NCI-H146 (cell line): Measurements from ENCODE around the gene ADCK1.
"Not testable (repeated sequence)": the region's sequence is repeated elsewhere in the genome, so short reads cannot be mapped to it uniquely, and the experiment has no call there.

Experiments
- DNase-seq: peaks from one replicate; lab custom pipeline; 2025; lab: John Stamatoyannopoulos, UW

Gene ADCK1

DNA sequence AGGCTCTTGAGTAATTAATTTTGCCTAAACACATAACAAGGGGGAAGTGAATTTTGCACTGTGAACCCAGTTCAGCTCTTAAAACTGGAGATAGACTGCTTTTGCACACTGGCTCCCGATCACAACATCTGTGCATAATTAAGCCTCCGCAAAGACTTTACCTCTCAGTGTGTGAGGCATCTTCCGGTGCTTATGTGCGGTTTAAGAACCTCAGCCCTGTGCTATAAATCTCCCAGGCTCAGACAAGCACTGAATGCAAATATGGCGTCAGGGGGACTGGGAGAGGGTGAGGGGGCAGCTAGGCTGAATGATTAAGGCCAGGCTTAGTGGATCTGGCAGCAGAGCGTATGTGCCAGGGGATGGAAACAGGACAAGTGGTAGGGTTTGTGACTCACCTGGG is 103.3 kb downstream of the ADCK1 start:
- no peak for DNase-seq

DNA sequence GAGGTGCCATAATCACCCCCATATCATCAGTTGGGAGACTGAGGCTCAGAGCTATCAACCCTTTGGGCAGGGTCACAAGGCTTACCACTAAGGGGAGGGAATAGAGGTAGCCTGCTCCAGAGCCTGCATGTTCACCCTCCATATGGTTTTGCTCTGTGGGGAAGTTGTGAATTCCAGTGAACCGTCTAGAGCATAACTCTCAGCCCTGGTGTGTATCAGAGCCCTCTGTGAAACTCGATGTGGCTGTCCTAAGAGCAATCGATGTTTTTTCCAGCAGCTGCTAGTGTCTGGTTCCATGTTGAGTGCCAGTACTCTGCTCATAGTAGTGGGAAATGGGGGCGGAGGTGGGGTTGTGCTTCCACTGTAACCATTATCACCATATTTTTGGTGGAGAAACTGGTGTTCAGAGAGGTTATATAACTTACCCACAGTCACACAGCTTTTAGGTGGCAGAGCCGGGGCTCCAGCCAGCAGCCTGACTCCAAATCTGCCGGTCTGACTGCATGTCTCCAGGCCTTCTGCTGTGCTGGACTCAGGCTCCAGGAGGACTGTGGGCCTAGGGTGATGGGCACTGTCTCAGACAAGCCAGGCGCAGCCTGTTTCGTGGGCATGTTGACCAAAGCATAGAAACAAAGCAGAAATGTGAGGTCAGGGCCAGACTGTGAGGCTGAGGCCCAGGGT is 104.2 kb downstream of the ADCK1 start:
- no peak for DNase-seq

DNA sequence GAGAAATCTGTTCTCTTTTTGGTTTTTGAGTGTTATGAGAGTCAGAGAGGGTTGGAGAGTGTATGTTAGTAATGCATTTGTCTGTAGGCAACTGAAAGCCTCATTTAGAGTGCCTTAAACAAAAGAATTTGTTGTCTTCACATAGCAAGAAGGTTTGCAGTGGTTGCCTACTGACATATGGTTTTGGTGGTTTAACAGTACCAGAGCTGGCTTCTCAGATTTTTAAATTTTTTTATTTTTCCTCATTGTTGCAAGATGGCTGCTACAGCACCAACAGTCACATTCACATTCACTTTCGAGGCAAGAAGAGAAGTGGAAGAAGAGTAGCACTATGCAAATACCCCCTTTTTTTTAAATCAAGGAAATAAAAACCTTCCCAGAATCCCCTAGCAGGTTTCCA is 106.5 kb downstream of the ADCK1 start:
- DNase-seq, result no peak

DNA sequence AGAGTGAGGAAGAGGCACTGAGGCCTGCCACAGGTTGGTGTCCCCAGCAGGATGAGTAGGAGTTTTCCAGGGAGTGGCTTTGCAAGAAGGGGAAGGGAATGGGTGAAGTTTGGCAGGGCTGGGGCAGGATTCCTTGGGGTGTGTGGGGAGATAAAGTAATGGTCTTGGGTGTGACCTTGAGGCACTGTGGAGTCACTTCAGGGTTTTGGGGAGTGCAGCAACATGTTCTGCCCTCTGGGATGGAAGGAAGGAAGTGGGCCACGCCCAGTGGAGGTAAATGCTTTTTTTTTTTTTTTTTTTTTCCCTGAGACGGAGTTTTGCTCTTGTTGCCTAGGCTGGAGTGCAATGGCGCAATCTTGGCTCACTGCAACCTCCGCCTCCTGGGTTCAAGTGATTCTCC is 108.9 kb downstream of the ADCK1 start:
- no peak for DNase-seq

DNA sequence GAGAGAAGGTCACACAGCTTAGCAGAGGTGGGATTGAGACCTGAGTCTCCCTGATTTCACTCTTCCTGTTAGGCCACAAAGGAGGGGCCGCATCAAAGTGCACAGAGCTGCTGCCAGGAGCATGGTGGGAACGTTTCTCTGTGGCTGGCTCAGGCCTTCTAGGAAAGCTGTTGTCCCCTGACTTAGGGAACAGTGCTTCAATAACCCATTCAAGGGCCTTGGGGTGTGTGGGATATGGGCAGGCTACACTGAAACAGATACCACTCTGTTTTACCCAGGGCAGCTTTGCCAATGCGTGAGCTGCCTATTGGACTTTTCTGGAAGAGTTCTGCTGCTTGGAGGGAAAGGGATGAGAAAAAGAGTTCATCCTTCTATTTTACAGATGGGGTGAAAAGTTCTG is 110.0 kb downstream of the ADCK1 start:
- DNase-seq, result no peak

DNA sequence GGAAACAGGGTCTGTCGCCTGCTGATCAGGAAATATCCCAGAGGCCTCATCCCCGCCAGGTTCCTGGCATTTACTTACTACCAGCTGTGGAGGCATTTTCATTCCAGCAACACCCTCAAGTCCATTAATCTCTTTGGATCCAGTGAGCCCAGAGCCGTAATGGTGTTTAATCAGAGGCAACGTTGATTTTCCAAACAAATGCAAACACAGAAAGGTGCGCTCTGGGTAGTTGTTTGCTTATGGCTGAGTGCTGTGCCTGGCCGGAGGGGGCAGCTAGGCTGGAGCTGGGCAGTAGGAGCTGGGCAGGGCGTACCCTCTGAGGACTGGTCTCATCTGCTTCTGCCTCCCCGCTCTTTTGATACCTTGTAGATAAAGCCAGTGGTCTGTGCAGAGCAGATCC is 110.6 kb downstream of the ADCK1 start:
- DNase-seq, result peak; percentile 56

DNA sequence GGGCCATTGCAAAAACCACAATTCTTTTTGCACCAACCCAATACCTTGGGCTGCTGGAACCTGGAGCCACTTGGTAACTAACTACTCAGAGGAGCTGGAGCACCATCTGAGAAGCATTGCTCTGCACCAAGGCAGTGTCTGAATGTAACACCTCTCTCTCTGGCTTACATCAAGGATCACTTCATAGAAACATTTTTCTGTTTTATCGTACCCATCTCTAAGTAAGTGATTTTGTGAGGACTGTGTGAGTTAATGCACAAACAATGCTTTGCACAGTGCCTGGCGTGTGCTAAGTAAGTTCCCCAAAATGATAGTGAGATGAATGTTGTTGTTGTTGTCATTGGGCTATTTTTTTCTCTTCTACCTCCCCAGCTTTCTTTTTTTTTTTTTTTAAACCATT is 111.4 kb downstream of the ADCK1 start:
- no peak for DNase-seq

DNA sequence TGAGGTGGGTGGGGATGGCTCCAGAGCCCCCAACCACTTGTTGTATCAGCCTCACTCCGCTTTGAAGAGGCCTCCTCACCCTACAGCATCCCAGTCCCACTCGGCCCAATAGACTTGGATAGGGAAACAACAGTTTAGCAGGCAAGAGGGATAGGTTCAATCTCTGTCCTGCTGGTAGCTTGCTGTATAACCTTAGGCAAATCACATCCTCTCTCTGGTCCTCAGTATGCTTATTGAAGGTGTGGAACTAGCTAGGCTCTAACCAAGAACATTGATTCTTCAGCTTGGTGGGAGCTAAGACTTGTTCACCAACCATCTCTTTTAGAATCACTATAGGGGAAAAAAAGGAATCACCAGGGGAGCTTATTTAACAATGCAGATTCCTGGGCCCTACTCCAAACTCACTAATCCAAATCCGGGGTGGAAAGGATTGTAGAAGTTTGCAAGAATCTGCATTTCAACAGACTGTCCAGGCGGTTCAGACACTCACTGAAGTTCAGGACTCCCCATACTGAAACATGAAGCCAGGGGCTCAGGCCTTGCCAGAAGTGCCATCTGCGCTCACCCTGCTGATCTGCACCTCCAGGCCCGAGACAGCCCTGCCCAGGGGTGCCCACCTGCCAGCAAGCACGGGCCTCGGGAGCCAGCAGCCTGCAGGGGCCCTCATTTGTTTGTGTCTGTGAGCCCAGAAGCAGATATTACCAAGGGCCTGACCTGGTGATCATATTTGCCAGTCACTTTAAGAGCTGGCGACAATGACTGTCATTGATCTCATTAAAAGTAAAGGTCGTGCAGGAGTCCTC is 113.0 kb downstream of the ADCK1 start:
- DNase-seq, result peak; percentile 2

DNA sequence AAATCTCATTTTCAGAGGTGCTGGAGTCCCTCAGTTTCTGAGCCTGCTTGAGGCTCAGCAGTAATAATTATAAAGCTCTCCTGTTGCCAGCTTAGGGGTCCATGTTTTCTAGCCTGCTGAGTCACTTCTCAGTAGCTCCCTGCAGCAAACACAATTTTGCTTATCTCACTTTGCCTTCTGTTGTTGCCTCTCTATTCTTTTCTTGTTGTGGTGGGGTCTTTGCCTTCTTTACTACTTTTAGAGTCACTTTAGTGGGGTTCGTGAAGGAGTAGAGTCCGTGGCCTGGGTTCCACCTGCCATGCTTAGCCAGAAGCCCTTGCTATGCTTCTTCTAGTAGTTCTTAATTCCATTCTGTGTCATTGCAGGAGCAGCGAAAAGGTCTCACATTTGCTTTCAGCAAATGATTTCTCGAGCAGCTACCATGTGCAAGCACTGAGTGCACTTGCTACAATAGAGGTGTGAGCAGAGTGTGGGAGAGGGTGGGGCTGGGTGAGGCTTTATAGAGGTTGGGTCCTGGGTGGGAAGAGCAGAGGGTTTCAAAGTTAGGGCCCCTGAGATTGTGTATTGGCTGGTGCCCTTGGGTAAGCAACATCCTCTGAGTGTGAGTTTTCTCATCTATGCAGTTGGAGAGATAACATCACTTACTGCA is 114.3 kb downstream of the ADCK1 start:
- DNase-seq, result no peak

DNA sequence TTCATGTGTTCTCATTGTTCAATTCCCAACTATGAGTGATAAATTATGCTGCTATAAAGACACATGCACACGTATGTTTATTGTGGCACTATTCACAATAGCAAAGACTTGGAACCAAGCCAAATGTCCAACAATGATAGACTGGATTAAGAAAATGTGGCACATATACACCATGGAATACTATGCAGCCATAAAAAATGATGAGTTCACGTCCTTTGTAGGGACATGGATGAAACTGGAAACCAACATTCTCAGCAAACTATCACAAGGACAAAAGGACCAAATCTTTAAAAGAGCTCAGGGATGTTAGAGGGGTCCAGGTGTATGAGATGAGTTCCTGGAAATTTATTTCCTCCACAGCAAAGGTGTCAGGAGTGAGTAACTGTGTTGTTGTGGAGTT is 115.5 kb downstream of the ADCK1 start:
- not testable (repeated sequence) for DNase-seq

DNA sequence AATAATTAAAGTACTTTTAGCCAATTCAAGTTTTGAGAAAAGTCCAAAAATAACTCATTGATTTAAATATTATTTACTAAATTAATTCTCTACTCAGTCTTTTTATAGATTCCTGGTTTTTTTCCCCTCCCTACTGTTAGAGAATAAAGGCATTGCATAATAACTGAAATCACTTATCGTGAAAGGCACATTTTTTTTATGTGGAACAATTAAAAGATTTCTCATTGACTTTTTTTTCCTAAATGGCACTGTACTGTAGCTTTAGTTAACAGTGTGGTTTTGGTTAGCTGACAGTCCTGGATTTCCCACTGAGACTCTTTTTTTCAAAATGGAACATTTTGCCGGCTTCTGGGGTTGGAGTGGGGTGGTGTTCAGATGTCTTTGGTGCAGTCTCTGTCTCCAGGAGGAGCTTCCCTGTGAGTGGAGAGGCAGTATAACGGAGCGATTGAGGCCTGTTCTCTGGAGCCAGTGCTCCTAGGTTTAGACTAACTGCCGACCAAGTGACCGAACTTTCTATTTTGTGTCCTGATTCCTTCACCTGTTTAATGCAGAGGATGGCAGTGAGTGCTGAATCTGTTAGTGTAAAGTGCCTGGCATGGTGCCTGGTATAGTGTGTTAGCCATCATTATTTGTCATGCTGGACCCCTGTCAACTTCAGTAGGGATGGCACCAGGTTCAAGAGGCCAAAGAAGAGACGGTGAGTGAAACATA is 117.7 kb downstream of the ADCK1 start:
- no peak for DNase-seq

DNA sequence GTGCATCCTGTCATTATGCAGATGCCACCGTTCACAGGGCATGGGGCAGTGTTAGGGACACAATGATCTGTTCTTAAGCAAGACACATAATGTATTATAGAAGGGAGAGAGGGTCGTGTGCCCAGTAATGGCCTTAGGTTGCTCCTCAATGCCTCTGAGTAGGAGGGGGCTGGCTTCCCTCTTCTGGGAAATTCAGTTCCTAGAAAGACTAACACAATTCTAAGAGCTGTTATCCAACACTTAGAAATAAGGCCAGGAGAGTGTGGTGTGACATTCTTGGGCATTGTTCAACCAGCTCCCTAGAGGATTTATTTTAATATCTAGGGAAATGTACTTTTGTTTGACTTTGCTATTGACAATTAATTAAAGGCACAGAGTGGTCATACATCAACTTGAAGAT is 118.5 kb downstream of the ADCK1 start:
- DNase-seq, result no peak

DNA sequence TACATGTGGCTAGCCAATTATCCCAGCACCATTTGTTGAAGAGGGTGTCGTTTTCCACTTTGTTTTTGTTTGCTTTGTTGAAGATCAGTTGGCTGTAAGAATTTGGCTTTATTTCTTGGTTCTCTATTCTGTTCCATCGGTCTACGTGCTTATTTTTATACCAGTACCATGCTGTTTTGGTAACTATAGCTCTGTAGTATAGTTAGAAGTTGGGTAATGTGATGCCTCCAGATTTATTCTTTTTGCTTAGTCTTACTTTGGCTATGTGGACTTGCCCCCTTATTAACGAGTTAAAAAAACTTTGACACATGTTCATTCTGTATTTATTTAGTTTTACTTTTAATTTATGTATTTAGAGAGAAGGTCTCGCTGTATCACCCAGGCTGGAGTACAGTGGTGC is 120.4 kb downstream of the ADCK1 start:
- DNase-seq, result no peak

DNA sequence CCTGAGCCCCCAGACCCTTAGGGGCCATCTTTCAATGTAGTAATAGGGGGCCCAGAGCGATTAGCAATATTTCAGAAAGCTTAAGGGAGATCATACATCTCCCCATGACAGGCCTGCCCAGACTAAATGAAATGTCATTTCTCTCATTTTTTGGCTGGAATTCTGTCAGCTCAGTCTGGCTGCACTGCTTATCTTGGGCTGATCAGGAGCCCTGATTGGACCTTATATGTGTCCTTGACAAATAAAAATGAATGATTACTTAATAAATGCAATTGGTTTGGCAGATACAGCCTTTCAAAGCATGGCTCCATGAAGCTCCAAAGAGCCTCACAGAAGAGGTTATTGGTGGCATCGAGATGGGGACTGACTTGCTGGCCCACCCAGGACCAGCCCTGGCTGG is 121.9 kb downstream of the ADCK1 start:
- DNase-seq, result no peak

DNA sequence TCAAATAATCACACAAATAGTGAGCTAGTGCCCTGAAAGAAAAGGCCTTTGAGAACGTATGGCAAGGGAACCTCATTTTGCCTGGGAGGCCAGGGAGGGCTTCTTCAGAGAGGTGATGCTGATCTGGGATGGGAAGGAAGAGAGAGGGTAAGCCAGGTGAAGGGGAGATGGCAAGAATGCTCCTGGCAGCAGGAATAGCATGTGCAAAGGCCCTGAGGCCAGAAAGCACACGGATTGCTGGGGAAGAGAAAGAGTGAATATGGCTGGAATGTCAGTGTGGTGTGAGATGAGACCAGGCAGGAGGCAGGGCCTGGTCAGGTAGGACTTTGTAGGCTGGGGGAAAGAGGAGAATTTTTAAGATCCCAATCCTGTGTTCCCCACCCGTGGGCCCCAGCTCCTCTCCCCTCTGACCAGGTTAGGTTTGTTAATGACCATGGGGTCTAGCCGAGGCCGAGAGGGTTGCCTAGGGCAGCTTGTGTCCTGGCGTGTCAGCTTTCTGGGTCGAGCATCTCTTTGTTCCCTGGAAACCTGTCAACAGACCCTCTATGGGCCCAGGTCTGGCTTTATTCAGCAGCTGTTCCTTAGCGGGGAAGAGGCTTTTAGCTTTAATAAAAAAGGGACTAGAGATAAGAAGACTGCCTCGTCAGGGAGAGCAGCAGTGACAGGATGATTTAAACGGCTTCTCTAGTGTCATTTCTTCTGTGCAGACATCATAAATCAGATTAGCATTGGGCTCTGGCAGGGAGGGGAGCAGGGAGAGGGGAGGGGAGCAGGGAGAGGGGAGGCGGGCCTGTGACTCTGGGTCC is 123.4 kb downstream of the ADCK1 start:
- peak; percentile 12 for DNase-seq

DNA sequence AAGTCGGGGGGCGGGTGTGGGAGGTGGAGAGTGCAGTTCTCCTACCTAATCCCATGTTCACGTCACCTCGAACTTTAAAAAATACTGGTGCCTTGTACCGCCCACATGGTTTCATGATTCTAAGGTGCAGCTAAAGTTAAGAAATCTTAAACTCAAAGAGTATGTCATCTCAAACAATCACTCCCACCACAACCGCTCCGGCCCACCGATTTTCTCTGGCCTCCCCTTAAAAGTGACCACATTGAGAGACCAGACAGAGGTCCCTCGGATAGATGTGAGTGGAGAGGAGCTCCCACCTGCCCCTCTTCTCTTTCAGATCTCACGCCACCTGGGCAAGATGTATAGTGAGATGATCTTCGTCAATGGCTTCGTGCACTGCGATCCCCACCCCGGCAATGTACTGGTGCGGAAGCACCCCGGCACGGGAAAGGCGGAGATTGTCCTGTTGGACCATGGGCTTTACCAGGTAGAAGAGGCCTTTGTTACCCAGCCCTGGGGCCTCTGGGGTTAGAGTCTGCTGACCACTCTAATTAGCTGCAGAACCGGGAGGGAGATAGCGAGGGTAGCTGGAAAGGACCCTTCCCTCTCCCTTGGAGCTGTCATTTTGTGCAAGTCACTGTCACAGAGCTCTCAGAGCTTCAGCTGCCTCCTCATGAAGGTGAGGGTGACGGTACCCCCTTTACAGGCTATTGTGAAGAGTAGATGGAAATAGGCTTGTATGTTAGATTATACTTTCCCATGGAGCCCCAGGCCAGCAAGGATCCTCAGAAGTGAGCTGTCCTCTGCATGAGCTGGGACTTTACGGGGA is 124.4 kb downstream of the ADCK1 start:
- no peak for DNase-seq

DNA sequence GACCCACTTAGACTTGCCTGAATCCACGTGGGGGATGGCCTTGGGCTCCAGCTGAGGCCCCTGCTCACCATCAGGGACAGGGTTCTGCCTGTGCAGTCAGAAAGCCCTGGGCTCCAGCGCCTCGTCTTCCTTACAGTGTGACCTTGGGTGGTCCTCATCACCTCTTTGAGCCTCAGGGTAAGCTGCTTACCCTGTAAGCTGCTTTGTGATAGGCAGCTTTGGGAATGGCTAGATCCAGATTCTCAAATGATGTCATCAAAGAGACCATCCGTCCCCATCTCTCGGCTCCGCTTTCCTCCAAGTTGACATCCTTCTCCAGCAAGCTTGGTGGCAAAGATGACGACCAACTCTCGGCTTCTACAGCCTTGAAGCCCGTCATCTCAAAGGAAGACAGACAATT is 127.0 kb downstream of the ADCK1 start:
- no peak for DNase-seq

DNA sequence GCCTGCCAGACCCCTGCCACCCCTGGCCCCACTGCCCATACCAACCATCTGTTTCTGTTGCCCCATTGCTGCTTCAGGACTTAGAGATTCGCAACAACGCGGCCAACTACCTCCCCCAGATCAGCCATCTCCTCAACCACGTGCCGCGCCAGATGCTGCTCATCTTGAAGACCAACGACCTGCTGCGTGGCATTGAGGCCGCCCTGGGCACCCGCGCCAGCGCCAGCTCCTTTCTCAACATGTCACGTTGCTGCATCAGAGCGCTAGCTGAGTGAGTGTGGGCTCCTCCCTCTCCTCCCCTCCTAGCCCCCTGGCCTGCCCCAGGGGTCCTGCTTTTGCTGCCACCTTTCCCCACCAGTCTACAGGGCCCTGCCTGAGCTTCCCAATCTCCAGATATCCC is 131.5 kb downstream of the ADCK1 start:
- DNase-seq, result no peak

DNA sequence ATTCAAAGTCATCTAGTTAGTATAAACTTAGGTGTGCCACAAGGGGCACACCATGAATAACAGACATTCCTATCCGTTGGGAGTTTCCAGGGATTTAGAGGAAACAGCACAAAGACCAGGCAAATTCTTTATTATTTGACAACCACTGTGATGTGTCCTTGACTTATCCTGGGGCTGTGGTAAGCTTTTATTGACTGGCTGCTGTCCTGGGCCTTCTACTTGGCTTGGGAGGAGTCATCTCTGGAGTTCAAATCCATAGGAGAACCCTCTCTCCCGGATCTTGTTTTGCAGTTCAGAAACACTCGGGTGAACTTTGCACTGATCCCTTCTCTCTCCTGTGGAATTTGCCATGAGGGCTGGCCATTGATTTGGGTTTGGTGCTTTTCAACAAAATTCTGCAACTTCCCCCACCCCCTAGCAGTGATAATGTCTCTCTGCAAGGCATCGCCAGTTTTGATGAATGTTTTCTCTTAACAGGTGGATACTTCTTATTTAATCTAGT is 136.3 kb downstream of the ADCK1 start:
- no peak for DNase-seq

DNA sequence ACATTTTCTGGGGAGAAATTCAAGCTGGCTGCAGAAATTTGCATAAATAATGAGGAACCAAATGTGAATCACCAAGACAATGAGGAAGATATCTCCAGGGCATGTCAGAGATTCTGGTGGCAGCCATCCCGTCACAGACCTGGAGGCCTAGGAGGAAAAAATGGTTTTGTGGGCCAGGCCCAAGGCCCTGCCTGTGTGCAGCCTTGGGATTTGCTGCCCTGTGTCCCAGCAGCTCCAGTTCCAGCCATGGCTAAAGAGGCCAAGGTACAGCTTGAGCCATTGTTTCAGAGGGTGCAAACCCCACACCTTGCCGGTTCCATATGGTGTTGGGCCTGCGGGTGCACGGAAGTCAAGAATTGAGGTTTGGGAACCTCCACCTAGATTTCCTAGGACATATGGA is 147.5 kb downstream of the ADCK1 start:
- DNase-seq, result no peak
